GM18502 (cell line): ENCODE data around the gene AKR1E2.
"Not testable (repeated sequence)": the region's sequence is repeated elsewhere in the genome, so short reads cannot be mapped to it uniquely, and the experiment has no call there.

ENCODE experiments used
- ATAC-seq: cut with Tn5 transposase; IDR thresholded peaks from one replicate; pipeline ENCODE4 v1.9.1; 2021; ENCODE audit warnings: mild to moderate bottlenecking; ENCODE audit not compliant: unreplicated experiment, poor library complexity

AKR1E2 gene

GRCh38 chr10:4812046-4812445 lies 14.0 kb upstream of the AKR1E2 start:
- ATAC-seq = no peak

- ATAC-seq = no peak
These were observed 13.0 kb upstream of the AKR1E2 start for GRCh38 chr10:4813023-4813422.

- ATAC-seq = no peak
These were observed 12.5 kb upstream of the AKR1E2 start for GRCh38 chr10:4813496-4813895.

- not testable (repeated sequence) for ATAC-seq
These were observed 10.3 kb upstream of the AKR1E2 start for GRCh38 chr10:4815646-4816180.

- ATAC-seq = no peak
These were observed 9.0 kb upstream of the AKR1E2 start for GRCh38 chr10:4816966-4817365.

- ATAC-seq = no peak
These were observed 6.9 kb upstream of the AKR1E2 start for GRCh38 chr10:4819067-4819466.

- ATAC-seq = no peak
These were observed 6.3 kb upstream of the AKR1E2 start for GRCh38 chr10:4819707-4820106.

GRCh38 chr10:4820804-4821401 lies 5.1 kb upstream of the AKR1E2 start:
- ATAC-seq = no peak

- ATAC-seq = no peak
These were observed 3.8 kb upstream of the AKR1E2 start for GRCh38 chr10:4822208-4822607.

GRCh38 chr10:4824791-4825310 lies 1.2 kb upstream of the AKR1E2 start:
- ATAC-seq = no peak

GRCh38 chr10:4825456-4825867 lies 545 bp upstream of the AKR1E2 start:
- ATAC-seq = no peak

GRCh38 chr10:4826792-4827324 lies 851 bp downstream of the AKR1E2 start:
- no peak for ATAC-seq

GRCh38 chr10:4828005-4828404 lies 2.0 kb downstream of the AKR1E2 start:
- ATAC-seq = no peak

GRCh38 chr10:4830551-4830950 lies 4.5 kb downstream of the AKR1E2 start:
- ATAC-seq = no peak

GRCh38 chr10:4831091-4831490 lies 5.1 kb downstream of the AKR1E2 start:
- no peak for ATAC-seq

- no peak for ATAC-seq
These were observed 7.3 kb downstream of the AKR1E2 start for GRCh38 chr10:4833286-4833685.

- no peak for ATAC-seq
These were observed 8.9 kb downstream of the AKR1E2 start for GRCh38 chr10:4834898-4835405.

GRCh38 chr10:4835494-4835918 lies 9.5 kb downstream of the AKR1E2 start:
- no peak for ATAC-seq

- no peak for ATAC-seq
These were observed 10.5 kb downstream of the AKR1E2 start for GRCh38 chr10:4836416-4836969.

GRCh38 chr10:4837551-4837950 lies 11.5 kb downstream of the AKR1E2 start:
- ATAC-seq = no peak

- ATAC-seq = no peak
These were observed 12.7 kb downstream of the AKR1E2 start for GRCh38 chr10:4838743-4839142.
